ENCODE measurements around the gene ZNF683.

The ZNF683 gene

DNA sequence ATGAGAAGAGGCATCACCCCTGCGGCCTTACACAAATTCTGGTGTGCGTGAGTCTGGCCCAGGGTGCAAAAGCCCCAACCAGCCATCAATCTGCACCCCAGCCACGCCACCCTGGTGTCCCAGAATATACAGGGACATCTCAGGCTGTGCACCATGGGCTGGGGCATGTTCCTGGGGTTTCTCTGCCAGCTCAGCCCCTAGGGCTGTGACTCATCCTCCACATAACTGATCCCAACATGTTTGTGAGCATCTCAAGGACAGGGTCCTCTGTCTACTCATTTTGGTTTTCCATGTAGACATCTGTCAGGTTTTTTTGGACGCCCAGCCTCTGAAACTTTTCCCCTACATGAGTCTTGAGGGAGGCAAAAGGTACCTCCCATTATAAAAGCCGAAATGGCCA is 511 bp downstream of the ZNF683 start:
- Histone ChIP-seq H3K27me3 (replicated peaks; ENCODE audit: control insufficient read depth, insufficient read depth, low read length, poor library complexity, severe bottlenecking) (no peaks in the 10 kb centered on the region), H3K36me3 (ENCODE audit: control insufficient read depth, insufficient read depth, low read length) (no peaks in the 10 kb centered on the region), H3K4me3 (ENCODE audit: insufficient read depth, low read depth, low read length, poor library complexity, severe bottlenecking) (no peak overlapping the region), H3K27ac (ENCODE audit: insufficient read depth, low read length, poor library complexity, severe bottlenecking) (no peak overlapping the region), H3K9me3 (ENCODE audit: control insufficient read depth, low read length) (no peaks in the 10 kb centered on the region), H3K4me1 (ENCODE audit: control insufficient read depth, insufficient read depth, low read length, poor library complexity, severe bottlenecking) (peaks cover 76% of the 10 kb centered on the region)
- DNase-seq = no peak

DNA sequence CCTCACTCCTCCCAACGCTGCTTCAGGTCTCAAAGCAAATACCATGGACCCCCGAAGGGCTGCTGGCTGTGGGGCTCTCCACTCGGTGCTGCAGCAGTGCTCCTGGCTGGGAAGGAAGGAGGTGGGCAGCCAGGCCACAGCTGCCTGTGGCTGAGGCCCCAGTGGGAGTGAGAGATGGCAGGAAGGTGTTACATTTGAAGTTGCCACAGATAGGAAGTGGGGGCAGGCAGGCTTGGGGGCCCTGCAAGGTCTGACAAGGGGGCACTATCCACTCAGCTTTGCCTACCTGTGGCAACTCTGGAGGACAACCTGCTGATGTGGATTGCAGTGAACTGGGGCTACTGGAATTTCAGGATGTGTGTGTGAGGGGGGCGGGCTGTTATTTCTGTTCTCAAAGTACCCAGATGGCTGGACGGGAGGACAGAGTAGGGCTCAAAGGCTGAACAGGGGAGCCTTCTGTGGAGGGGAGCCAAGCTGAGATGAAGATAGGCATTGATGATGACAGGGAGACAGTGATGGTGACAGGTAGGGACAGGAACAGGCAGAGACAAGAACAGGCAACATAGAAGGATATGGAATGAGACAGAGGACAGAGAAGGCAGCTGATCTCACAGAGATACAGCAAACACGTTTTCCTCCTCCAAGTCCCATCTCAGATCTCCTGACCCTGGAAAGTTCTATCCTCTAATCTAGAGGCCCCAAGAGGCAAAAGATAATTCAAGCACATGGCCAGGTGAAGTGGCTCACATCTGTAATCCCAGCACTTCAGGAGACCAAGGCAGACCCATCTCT is 1.8 kb downstream of the ZNF683 start:
- no peaks in the 10 kb centered on the region for H3K9me3 ChIP-seq (ENCODE audit: control insufficient read depth, low read length)
- H3K27ac ChIP-seq (ENCODE audit: insufficient read depth, low read length, poor library complexity, severe bottlenecking) = no peak overlapping the region
- H3K4me1 ChIP-seq (ENCODE audit: control insufficient read depth, insufficient read depth, low read length, poor library complexity, severe bottlenecking) = peaks cover 68% of the 10 kb centered on the region
- no peaks in the 10 kb centered on the region for H3K27me3 ChIP-seq (replicated peaks; ENCODE audit: control insufficient read depth, insufficient read depth, low read length, poor library complexity, severe bottlenecking)
- no peak overlapping the region for H3K4me3 ChIP-seq (ENCODE audit: insufficient read depth, low read depth, low read length, poor library complexity, severe bottlenecking)
- no peaks in the 10 kb centered on the region for H3K36me3 ChIP-seq (ENCODE audit: control insufficient read depth, insufficient read depth, low read length)
- no peak for DNase-seq

DNA sequence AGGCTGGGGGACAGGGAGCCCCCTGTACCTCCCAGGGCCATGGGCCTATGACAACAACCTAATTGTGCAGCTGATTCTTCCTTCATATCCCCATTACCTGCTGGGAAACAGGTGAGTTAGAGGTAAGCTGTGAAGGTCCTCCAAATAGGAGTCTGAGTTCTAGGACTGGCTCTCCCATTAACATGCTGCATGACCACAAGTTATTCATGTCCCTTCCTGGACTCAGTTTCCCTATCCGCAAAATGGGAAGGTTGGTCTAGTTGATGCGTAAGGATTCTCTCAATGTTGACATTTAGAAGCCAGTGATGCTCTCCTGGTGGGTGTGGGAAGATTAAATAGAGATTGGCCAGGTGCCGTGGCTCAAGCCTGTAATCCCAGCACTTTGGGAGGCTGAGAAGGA is 4.1 kb downstream of the ZNF683 start:
- no peak overlapping the region for H3K27ac ChIP-seq (ENCODE audit: insufficient read depth, low read length, poor library complexity, severe bottlenecking)
- no peaks in the 10 kb centered on the region for H3K36me3 ChIP-seq (ENCODE audit: control insufficient read depth, insufficient read depth, low read length)
- H3K4me3 ChIP-seq (ENCODE audit: insufficient read depth, low read depth, low read length, poor library complexity, severe bottlenecking) = no peak overlapping the region
- H3K9me3 ChIP-seq (ENCODE audit: control insufficient read depth, low read length) = no peaks in the 10 kb centered on the region
- no peak for DNase-seq
- H3K4me1 ChIP-seq (ENCODE audit: control insufficient read depth, insufficient read depth, low read length, poor library complexity, severe bottlenecking) = peaks cover 51% of the 10 kb centered on the region
- no peaks in the 10 kb centered on the region for H3K27me3 ChIP-seq (replicated peaks; ENCODE audit: control insufficient read depth, insufficient read depth, low read length, poor library complexity, severe bottlenecking)

DNA sequence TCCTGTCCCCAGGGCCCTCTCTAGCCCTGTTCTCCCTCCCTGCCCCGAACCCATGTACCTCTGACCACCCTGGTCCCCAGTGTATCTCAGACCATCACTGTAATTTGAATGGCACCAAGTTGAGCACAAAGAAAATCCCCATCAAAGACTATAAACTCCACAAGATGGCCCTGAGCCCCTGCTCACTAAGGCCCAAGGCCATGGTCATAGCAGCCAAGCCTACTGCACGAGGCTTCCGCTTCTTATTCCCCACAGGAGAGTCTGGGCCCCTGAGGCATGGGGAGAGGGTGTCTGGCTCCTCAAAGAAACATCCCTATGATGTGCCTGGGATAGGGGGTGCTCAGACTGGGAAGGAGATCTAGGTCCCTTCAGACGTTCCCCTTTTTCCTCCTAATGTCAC is 4.5 kb downstream of the ZNF683 start:
- Histone ChIP-seq H3K36me3 (ENCODE audit: control insufficient read depth, insufficient read depth, low read length) (no peaks in the 10 kb centered on the region), H3K4me1 (ENCODE audit: control insufficient read depth, insufficient read depth, low read length, poor library complexity, severe bottlenecking) (peaks cover 51% of the 10 kb centered on the region), H3K27ac (ENCODE audit: insufficient read depth, low read length, poor library complexity, severe bottlenecking) (no peak overlapping the region), H3K4me3 (ENCODE audit: insufficient read depth, low read depth, low read length, poor library complexity, severe bottlenecking) (no peak overlapping the region), H3K9me3 (ENCODE audit: control insufficient read depth, low read length) (no peaks in the 10 kb centered on the region), H3K27me3 (replicated peaks; ENCODE audit: control insufficient read depth, insufficient read depth, low read length, poor library complexity, severe bottlenecking) (no peaks in the 10 kb centered on the region)
- DNase-seq = no peak

DNA sequence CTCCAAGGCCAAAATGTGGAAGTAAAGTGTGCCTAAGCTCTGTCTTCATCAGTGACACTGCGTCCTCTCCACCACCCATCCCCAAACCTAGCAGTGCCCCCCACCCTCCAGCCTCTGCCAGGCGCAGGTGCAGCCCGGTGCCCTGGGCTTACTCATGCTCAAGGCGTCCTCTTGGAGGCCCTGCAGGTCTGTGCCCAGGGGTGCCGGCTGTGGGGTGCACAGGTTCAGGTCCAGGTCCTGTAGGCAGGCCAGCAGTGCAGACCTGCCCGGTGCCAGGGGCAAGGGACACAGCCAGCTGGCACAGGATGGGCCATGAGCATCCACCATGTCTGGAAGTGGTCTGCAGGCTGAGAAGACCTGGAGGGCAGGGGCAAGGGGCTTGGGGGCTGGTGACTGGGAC is 5.1 kb downstream of the ZNF683 start:
- no peak overlapping the region for H3K27ac ChIP-seq (ENCODE audit: insufficient read depth, low read length, poor library complexity, severe bottlenecking)
- no peaks in the 10 kb centered on the region for H3K27me3 ChIP-seq (replicated peaks; ENCODE audit: control insufficient read depth, insufficient read depth, low read length, poor library complexity, severe bottlenecking)
- peaks cover 48% of the 10 kb centered on the region for H3K4me1 ChIP-seq (ENCODE audit: control insufficient read depth, insufficient read depth, low read length, poor library complexity, severe bottlenecking)
- H3K9me3 ChIP-seq (ENCODE audit: control insufficient read depth, low read length) = no peaks in the 10 kb centered on the region
- DNase-seq = no peak
- no peaks in the 10 kb centered on the region for H3K36me3 ChIP-seq (ENCODE audit: control insufficient read depth, insufficient read depth, low read length)
- no peak overlapping the region for H3K4me3 ChIP-seq (ENCODE audit: insufficient read depth, low read depth, low read length, poor library complexity, severe bottlenecking)

DNA sequence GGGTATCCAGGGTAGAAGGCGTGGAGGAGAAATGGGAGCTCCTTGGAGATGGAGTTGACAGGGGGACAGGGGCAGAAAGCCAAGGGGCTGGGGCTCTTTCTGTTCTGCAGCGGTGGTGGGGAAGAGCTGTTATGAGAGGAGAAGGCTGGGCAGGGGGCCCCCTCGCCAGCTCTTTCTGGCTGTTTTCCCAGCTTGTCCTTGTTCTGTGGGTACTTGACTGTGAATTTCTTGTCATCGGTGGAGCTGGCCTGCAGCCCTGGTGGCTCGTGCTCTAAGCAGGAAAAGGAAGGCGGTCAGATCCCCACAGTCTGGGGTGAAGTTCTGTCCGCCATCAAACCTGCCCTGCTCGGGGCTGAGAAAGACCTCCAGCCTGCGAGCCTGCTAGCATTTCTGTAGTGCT is 7.6 kb downstream of the ZNF683 start:
- H3K4me3 ChIP-seq (ENCODE audit: insufficient read depth, low read depth, low read length, poor library complexity, severe bottlenecking) = no peak overlapping the region
- H3K27ac ChIP-seq (ENCODE audit: insufficient read depth, low read length, poor library complexity, severe bottlenecking) = no peak overlapping the region
- H3K4me1 ChIP-seq (ENCODE audit: control insufficient read depth, insufficient read depth, low read length, poor library complexity, severe bottlenecking) = peaks cover 34% of the 10 kb centered on the region
- DNase-seq = no peak
- peaks cover 2% of the 10 kb centered on the region for H3K27me3 ChIP-seq (replicated peaks; ENCODE audit: control insufficient read depth, insufficient read depth, low read length, poor library complexity, severe bottlenecking)
- H3K9me3 ChIP-seq (ENCODE audit: control insufficient read depth, low read length) = no peaks in the 10 kb centered on the region
- H3K36me3 ChIP-seq (ENCODE audit: control insufficient read depth, insufficient read depth, low read length) = no peaks in the 10 kb centered on the region

DNA sequence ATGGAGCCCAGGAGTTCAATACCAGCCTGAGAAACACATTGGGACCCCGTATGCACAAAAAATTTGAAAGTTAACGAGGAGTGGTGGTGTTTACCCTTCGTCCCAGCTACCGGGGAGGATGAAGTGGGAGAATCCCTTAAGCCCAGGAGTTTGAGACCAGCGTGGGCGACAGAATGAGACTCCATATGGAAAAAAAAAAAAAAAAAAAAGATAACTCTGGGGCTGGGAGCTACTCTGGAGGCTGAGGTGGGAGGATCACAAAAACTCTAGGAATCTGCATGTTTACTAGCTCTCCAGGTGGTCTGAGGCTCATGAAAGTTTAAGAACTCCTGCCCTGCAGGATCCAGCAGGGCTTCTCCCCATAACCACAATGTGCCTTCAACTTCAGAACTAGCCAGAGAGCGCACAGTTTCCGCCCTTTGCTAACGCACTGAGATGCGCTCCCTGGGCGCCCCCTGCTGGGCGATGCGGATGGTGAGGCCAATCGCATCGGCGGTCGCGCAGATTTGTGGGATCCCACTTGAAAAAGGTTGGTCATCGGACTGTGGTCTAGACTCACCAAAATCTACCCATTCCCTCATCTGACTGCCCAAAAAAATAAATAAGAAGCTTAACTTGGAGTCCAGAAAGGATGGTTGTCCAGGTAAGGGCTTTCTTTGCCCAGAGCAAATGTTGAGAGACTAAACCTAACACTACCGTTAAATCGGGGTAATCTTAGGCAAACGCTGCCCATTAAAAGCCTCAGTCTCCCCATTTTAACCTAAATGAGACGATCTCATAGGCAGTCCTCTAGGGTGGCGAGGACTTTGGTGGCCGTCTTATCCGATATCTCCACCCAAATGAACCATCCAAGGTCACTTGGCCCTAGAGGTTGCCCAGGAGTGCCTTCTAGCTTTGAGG is 8.8 kb downstream of the ZNF683 start:
- DNase-seq = peak; percentile 68 to 76 (median 68)
- H3K4me3 ChIP-seq (ENCODE audit: insufficient read depth, low read depth, low read length, poor library complexity, severe bottlenecking) = no peak overlapping the region
- H3K9me3 ChIP-seq (ENCODE audit: control insufficient read depth, low read length) = no peaks in the 10 kb centered on the region
- no peak overlapping the region for H3K27ac ChIP-seq (ENCODE audit: insufficient read depth, low read length, poor library complexity, severe bottlenecking)
- H3K4me1 ChIP-seq (ENCODE audit: control insufficient read depth, insufficient read depth, low read length, poor library complexity, severe bottlenecking) = peaks cover 40% of the 10 kb centered on the region
- no peaks in the 10 kb centered on the region for H3K36me3 ChIP-seq (ENCODE audit: control insufficient read depth, insufficient read depth, low read length)
- peaks cover 3% of the 10 kb centered on the region for H3K27me3 ChIP-seq (replicated peaks; ENCODE audit: control insufficient read depth, insufficient read depth, low read length, poor library complexity, severe bottlenecking)

DNA sequence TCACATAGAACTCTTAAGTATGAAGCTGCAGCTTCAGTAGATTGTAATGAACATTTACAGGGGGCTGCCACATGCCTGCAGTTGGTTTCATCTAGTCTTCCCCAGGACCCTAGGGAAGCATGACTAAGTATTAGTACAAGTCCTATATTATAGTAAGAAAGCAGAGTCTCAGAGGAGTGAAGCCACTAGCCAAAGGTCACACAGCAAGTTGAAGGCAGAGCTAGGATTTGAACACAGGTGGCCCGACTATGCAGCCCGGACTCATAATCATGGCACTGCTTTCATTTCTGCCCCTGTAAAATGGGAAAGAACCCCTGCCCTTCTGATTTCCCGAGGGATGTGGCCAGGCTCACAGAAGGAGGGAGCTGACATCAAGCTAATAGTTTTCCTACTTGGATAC is 10.2 kb downstream of the ZNF683 start:
- Histone ChIP-seq H3K4me1 (ENCODE audit: control insufficient read depth, insufficient read depth, low read length, poor library complexity, severe bottlenecking) (peaks cover 40% of the 10 kb centered on the region), H3K36me3 (ENCODE audit: control insufficient read depth, insufficient read depth, low read length) (no peaks in the 10 kb centered on the region), H3K9me3 (ENCODE audit: control insufficient read depth, low read length) (no peaks in the 10 kb centered on the region), H3K27me3 (replicated peaks; ENCODE audit: control insufficient read depth, insufficient read depth, low read length, poor library complexity, severe bottlenecking) (peaks cover 3% of the 10 kb centered on the region), H3K27ac (ENCODE audit: insufficient read depth, low read length, poor library complexity, severe bottlenecking) (no peak overlapping the region), H3K4me3 (ENCODE audit: insufficient read depth, low read depth, low read length, poor library complexity, severe bottlenecking) (no peak overlapping the region)
- DNase-seq = no peak

DNA sequence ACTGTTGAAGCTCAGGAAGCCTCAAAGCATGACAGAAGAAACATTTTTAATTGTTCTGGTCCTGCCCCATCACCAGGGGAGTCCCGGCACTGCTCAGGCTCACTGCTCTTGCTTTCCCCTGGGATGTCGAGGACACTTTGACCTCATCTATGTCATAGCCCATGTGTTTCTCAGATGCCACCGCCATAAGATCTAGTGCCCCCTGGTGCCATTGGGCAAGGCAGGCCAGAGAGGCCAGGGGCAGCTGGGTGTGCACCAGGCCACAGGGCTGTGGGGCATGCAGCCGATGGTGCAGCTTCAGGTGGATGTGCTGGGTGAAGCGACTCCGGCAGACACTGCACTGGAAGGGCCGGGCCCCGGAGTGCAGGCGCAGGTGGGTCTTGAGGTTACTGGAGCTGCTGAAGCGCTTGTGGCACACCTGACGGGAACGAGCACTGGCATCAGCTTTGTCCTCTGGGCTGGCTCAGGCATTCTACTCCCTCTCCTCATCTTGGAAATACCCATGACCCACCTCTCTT is 10.9 kb downstream of the ZNF683 start:
- no peaks in the 10 kb centered on the region for H3K9me3 ChIP-seq (ENCODE audit: control insufficient read depth, low read length)
- peaks cover 3% of the 10 kb centered on the region for H3K27me3 ChIP-seq (replicated peaks; ENCODE audit: control insufficient read depth, insufficient read depth, low read length, poor library complexity, severe bottlenecking)
- H3K27ac ChIP-seq (ENCODE audit: insufficient read depth, low read length, poor library complexity, severe bottlenecking) = no peak overlapping the region
- no peak overlapping the region for H3K4me3 ChIP-seq (ENCODE audit: insufficient read depth, low read depth, low read length, poor library complexity, severe bottlenecking)
- no peaks in the 10 kb centered on the region for H3K36me3 ChIP-seq (ENCODE audit: control insufficient read depth, insufficient read depth, low read length)
- peaks cover 40% of the 10 kb centered on the region for H3K4me1 ChIP-seq (ENCODE audit: control insufficient read depth, insufficient read depth, low read length, poor library complexity, severe bottlenecking)
- DNase-seq = no peak

Data from effector memory CD4-positive, alpha-beta T cell (primary cell).